Heart left ventricle (tissue), 16 donors: ENCODE measurements around the gene KRT222. TPM values are rescaled to one million over a fixed set of nuclear protein-coding genes. Genes with fewer than 3 reads are reported as not detected.

Experiments used
- ATAC-seq, 4 donors: fragments of 200-7000 bp; cut with Tn5 transposase; one replicate each; pipeline ENCODE4 v1.9.1; 2020 to 2022; ENCODE audit warnings: moderate library complexity in 4 of 4, mild to moderate bottlenecking in 3 of 4, moderate number of reproducible peaks in 1 of 4
- DNase-seq, 5 donors: peaks; one replicate each; pipeline ENCODE4 v3.0.0-alpha.2; 2020
- H3K27ac ChIP-seq, 12 donors: fragments of 200-600 bp; sonication (generic) in 4 of 12; one replicate each; pipeline versions ENCODE4 v1.5.0 to v1.8.0; 2016 to 2022; ENCODE audit warnings: mild to moderate bottlenecking in 2 of 12
- H3K27me3 ChIP-seq, 9 donors: fragments of 200-600 bp; sonication (generic) in 2 of 9; one replicate each; pipeline versions ENCODE4 v1.5.1 to v1.8.0; 2016 to 2022; ENCODE audit warnings: mild to moderate bottlenecking in 3 of 9
- H3K36me3 ChIP-seq, 9 donors: fragments of 200-600 bp; sonication (generic) in 2 of 9; one replicate each; pipeline versions ENCODE4 v1.5.0 to v1.8.0; 2018 to 2022; ENCODE audit warnings: mild to moderate bottlenecking in 2 of 9
- H3K4me1 ChIP-seq, 12 donors: fragments of 200-600 bp; sonication (generic) in 4 of 12; one replicate each; pipeline versions ENCODE4 v1.5.0 to v1.8.0; 2016 to 2022; ENCODE audit warnings: mild to moderate bottlenecking in 3 of 12
- H3K4me3 ChIP-seq, 12 donors: fragments of 200-600 bp; sonication (generic) in 4 of 12; one replicate each; pipeline versions ENCODE4 v1.5.0 to v1.8.0; 2017 to 2022; ENCODE audit warnings: mild to moderate bottlenecking in 9 of 12, moderate library complexity in 4 of 12
- H3K9me3 ChIP-seq, 12 donors: fragments of 200-600 bp; sonication (generic) in 4 of 12; one replicate each; pipeline versions ENCODE4 v1.5.0 to v1.8.0; 2016 to 2022; ENCODE audit warnings: mild to moderate bottlenecking in 1 of 12
- POLR2A ChIP-seq, 2 donors: fragments of 450-650 bp; IDR thresholded peaks; one replicate each; pipeline ENCODE4 v1.6.1; 2017; ENCODE audit warnings: antibody characterized with exemption in 2 of 2, mild to moderate bottlenecking in 2 of 2, moderate library complexity in 2 of 2
- WGBS, 4 donors: extraction: QIAGEN DNeasy Blood & Tissue Kit in 2 of 4; methylation state at CpG; one replicate each; pipeline versions ENCODE4 v1.1.5 to v1.1.7; 2013 to 2018; 5-methylcytosine and 5-hydroxymethylcytosine counted together
- intact Hi-C, 10 donors: fragments of 100-400 bp; cut with DNase I; formaldehyde crosslinking; loops; one replicate each; pipeline versions ENCODE4 v1.11.1 to v1.14.2; 2022
- polyA plus RNA-seq, 2 donors: library from polyadenylated mRNA; stranded (reverse); fragments of 200-250 nt; gene quantifications; one replicate each; pipeline ENCODE4 v1.2.3, GENCODE V29; 2013
- total RNA-seq, 9 donors: library from RNA; depleted of rRNA in 2 of 9; stranded (reverse); fragments of >200 nt in 2 of 9; fragmentation: NEBNext Ultra II Directional in 3 of 9; extraction: Animal tissue kit (Norgen Biotek cat#: 25700) in 3 of 9; gene quantifications; one replicate each; pipeline versions ENCODE4 v1.1.0 to v1.2.4, GENCODE V29; 2016 to 2023
- TF ChIP-seq, protein P1 (sequence below), 12 donors: fragments of 200-600 bp; sonication (generic) in 4 of 12; IDR thresholded peaks; one replicate each; pipeline versions ENCODE4 v1.5.0 to v1.8.0; 2018 to 2022; ENCODE audit warnings: antibody characterized with exemption in 12 of 12, mild to moderate bottlenecking in 5 of 12
- donor health status: ischemic (EF 13 %, LVEDD 7.1; RV severe dilation, severe dysfunction).
- donor health status: healthy with polysubstance abuse.
- donor health status: DM: no; HTN: yes; CAD: no.
- donor health status: DM: no; HTN: no; CAD: no.
- donor health status: ischemic (EF 25% LVEDD 6.9; RV normal size, moderate dysfunction).
- donor health status: ischemic (EF 25% LVEDD 5.7; RV mildly dilated, moderate dysfunction).
- donor health status: healthy.
- donor health status: DM: yes; HTN: yes; CAD: no.
- donor health status: ischemic (EF 35%, LVEDD 5.7; RV mildly dilated, moderate dysfunction).
- donor health status: nonischemic (EF 11% LVEDD 7.7; RV severe dilation, severe dysfunction).
- donor health status: DM: yes; HTN: yes; CAD: no.
- donor health status: PGD.
- donor health status: ischemic (EF 29% LVEDD 5.4; RV normal size, mild dysfunction).
- donor health status: nonischemic (EF 23%, LVEDD 6.1; RV moderate dilation, normal function).

Gene KRT222
- total and polyA plus RNA-seq, 11 donors = 0.25 to 1.3 (median 0.96) TPM; not detected in 6

DNA sequence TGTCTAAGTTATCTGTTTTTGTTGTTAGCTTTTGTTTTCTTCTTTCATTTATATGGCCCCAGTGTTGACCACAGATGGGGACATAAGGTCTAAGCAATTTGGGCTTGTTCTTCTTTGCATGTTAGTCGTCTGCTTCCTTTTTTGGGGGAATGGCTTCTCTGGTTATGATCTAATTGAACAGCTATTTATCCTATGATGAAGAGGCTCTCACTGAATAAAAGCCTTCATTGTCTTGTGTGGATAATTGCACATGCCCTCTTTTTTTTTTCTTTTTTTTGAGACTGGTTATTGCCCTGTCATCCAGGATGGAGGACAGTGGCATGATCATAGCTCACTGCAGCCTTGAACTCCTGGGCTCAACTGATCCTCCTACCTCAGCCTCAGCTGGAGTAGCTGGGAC is 31.1 kb downstream of the KRT222 start:
- 65 to 89% (median 71%) methylated on average over 1 of the region's 1 CpG for WGBS, 4 donors
- H3K27ac ChIP-seq = no peak overlapping the region
- no peak for ATAC-seq
- no peaks in the 10 kb centered on the region for H3K9me3 ChIP-seq
- TF ChIP-seq, protein P1, sequence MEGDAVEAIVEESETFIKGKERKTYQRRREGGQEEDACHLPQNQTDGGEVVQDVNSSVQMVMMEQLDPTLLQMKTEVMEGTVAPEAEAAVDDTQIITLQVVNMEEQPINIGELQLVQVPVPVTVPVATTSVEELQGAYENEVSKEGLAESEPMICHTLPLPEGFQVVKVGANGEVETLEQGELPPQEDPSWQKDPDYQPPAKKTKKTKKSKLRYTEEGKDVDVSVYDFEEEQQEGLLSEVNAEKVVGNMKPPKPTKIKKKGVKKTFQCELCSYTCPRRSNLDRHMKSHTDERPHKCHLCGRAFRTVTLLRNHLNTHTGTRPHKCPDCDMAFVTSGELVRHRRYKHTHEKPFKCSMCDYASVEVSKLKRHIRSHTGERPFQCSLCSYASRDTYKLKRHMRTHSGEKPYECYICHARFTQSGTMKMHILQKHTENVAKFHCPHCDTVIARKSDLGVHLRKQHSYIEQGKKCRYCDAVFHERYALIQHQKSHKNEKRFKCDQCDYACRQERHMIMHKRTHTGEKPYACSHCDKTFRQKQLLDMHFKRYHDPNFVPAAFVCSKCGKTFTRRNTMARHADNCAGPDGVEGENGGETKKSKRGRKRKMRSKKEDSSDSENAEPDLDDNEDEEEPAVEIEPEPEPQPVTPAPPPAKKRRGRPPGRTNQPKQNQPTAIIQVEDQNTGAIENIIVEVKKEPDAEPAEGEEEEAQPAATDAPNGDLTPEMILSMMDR (IDR thresholded peaks at IDR 0.05) = no peak
- no peak for TF ChIP-seq POLR2A (IDR thresholded peaks at IDR 0.05)
- H3K36me3 ChIP-seq = peaks cover 0 to 100% (median 92%) of the 10 kb centered on the region in 9 donors
- intact Hi-C loops = loop anchor here in 1 of 10 donors (10.0 kb wide), 1 partner anchor 499 kb away; no protein-coding TSS in a partner anchor
- no peak overlapping the region for H3K4me3 ChIP-seq
- no peak for DNase-seq
- H3K4me1 ChIP-seq = peaks cover 0 to under 1% (median 0%) of the 10 kb centered on the region in 12 donors
- no peaks in the 10 kb centered on the region for H3K27me3 ChIP-seq

DNA sequence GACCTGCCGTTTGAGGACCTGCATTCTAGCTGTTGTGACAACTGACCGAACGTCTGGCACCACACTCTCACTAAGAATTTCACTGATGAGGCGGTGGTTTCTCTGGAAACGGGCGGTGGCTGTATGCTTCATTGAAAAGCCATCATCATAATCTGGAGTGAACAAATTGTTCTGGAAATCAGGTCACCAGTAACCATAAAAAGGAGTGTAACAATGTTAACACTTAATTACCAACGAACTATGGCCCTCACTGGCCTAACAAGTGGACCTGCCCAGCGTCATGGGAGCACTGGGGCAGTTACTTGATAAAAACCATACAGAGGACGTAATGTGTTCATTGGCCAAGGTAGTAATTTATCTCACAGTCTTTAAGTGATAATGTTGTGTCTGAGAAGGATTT is 32.8 kb downstream of the KRT222 start:
- H3K4me3 ChIP-seq = no peak overlapping the region
- intact Hi-C loops = loop anchor here in 1 of 10 donors (10.0 kb wide), 1 partner anchor 497 kb away; no protein-coding TSS in a partner anchor
- no peaks in the 10 kb centered on the region for H3K27me3 ChIP-seq
- DNase-seq (no peak), ATAC-seq (no peak)
- WGBS, 4 donors = 68 to 70% (median 70%) methylated on average over 9 of the region's 9 CpGs
- no peaks in the 10 kb centered on the region for H3K4me1 ChIP-seq
- peaks cover 0 to 100% (median 100%) of the 10 kb centered on the region in 9 donors for H3K36me3 ChIP-seq
- no peaks in the 10 kb centered on the region for H3K9me3 ChIP-seq
- no peak overlapping the region for H3K27ac ChIP-seq
- no peak for TF ChIP-seq POLR2A (IDR thresholded peaks at IDR 0.05)
- TF ChIP-seq, protein P1 (IDR thresholded peaks at IDR 0.05) = no peak

DNA sequence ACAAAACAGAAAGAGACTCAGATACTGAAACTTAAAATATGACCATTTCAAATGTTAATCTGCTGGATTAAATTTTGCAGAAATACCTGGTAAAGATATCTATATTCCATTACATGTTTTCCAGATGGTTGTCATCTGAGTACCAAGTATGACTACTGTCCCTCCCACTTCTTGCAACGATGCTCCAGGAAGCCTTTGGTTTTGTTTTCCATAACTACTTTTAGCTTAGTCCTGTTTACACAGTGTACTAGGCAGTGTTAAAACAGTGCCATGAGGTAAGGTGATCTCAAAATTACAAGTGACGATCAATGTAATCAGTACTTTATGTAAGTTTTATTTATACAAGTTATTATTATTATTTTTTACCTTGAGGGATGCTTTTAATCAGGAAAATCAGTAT is 35.1 kb downstream of the KRT222 start:
- H3K9me3 ChIP-seq = no peaks in the 10 kb centered on the region
- peaks cover 0 to 79% (median 77%) of the 10 kb centered on the region in 9 donors for H3K36me3 ChIP-seq
- intact Hi-C loops = loop anchor here in 1 of 10 donors (10.0 kb wide), 1 partner anchor 495 kb away; no protein-coding TSS in a partner anchor
- no peak for TF ChIP-seq POLR2A (IDR thresholded peaks at IDR 0.05)
- TF ChIP-seq, protein P1 (IDR thresholded peaks at IDR 0.05) = no peak
- DNase-seq (no peak), ATAC-seq (no peak)
- H3K4me1 ChIP-seq = no peaks in the 10 kb centered on the region
- no peaks in the 10 kb centered on the region for H3K27me3 ChIP-seq
- H3K27ac ChIP-seq = no peak overlapping the region
- 41 to 54% (median 47%) methylated on average over 2 of the region's 2 CpGs for WGBS, 4 donors
- no peak overlapping the region for H3K4me3 ChIP-seq

DNA sequence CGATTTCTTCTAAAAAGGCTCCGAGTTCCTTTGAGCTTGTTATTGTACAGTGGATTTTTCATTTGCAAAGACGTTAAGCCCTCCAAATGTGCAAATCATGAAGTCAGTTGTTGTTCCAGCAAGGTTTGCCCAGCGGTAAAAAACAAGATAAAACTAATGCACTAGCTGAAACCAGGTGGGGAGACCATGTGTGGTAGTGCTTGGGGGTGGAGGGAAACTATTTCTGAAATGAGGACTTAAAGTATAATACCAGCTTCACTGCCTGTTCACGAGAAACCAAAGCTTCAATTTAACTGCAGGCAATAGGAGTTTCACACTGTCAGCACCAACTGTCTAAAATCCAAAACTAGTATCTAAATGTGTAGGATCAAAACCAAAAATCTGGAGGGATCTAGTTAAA is 39.7 kb downstream of the KRT222 start:
- Histone ChIP-seq H3K27me3 (no peaks in the 10 kb centered on the region), H3K36me3 (peaks cover 0 to 34% (median 32%) of the 10 kb centered on the region in 9 donors), H3K27ac (no peak overlapping the region), H3K9me3 (no peaks in the 10 kb centered on the region), H3K4me1 (peaks cover 0 to 12% (median 0%) of the 10 kb centered on the region in 12 donors), H3K4me3 (no peak overlapping the region)
- intact Hi-C loops = no loop called here
- DNase-seq (no peak), ATAC-seq (no peak)
- TF ChIP-seq POLR2A (IDR thresholded peaks at IDR 0.05) = no peak
- WGBS, 4 donors = 56 to 79% (median 67%) methylated on average over 5 of the region's 5 CpGs
